NCI-H2081 (cell line): ENCODE results near the gene CNTN4.

Experiments used
- DNase-seq, 2 experiments: peaks; one replicate each; lab custom pipeline; 2025; lab: John Stamatoyannopoulos, UW

CNTN4 gene

DNA sequence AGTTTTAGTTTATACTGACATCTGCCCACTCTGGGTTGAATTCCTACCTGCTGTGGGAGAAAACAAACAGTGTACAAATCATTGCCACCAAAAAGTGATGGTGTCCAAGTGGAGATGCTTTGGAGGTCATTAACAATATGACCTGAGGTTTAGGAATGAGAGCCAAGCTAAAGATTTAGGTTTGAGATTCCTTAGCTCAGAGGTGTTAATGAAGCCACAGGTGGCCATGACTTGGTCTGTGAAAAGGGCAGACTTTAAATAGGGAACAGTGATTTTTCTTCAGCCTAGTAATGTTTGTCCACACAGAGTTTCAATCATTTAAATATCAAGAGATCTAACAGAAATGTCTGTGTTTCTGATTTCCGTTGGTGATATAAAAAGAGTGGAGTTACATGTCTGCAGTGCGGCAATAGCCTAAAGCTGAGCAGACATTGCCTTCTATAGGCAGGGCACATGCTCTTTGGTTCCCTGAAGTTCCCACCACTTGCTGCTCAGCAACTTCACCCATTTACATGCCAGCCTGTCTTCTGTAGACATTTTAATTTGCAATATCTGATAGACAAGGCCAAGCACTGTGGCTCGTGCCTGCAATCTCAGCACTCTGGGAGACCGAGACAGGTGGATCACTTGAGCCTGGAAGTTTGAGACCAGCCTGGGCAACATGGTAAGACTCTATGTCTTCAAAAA lies 588.3 kb downstream of the CNTN4 start:
- DNase-seq: no peak

DNA sequence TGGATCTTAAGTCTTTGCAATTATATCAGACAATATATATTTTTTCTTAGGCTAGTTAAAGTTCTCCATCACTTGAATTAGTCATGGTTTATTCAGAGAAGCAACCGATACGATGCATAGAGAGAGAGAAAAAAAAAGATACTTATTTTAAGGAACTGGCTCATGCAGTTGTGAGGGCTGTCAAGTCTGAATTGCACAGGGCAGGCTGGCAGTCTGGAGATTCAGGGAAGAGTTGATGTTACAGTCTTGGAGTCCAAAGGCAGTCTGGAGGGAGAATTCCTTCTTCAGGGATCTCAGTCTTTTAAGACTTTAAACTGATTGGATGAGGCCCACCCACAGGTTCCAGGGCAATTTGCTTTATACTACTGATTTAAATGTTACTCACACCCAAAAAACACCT lies 598.9 kb downstream of the CNTN4 start:
- DNase-seq: no peak

DNA sequence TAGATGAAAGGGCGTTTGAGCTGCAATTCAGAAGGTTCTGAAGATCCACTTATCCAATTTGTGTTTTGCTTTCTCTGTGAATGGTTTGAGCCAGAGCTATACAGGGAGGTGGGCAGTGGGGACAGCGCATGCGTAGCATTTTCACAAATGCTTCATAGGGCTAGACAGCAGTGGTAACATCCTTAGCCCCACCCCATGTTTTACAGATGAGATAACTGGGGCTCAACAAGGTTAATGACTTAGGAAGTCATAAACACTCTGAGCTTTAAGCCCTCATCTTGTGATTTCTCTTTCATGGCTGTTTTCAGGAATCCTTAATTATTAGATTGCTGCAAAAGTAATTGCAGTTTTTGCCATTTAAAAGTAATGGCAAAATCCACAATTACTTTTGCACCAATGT lies 602.8 kb downstream of the CNTN4 start:
- no peak for DNase-seq

DNA sequence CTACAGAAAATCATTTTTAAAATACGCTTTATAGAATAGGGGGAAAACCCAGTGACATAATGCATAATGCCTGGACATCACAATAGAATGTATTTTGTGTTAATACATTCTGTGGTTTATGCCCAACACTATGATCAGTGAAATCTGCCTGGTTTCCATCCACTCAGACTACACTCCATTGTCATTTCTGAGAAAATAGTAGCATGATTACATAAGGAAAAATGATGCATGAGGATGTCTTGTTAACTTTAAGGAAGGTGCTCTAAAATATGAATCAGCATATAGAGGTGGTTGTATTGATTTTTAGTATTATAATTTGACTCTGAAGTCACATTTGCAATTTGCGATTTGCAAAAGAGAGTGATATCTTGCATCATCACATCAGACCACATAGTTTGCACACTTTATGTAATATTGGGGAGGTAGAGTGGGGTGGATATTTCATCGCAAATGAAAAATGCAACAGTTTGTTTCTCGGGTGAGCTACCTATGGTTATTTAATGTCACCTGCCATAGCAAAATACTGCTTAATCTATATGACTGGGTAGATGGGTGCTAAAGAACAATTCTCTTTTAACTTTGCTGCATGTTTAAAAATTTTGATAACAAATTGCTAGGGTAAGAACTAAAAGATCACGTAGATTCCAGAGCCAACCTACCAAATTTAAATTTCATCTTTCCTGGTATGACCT lies 607.6 kb downstream of the CNTN4 start:
- DNase-seq: no peak

DNA sequence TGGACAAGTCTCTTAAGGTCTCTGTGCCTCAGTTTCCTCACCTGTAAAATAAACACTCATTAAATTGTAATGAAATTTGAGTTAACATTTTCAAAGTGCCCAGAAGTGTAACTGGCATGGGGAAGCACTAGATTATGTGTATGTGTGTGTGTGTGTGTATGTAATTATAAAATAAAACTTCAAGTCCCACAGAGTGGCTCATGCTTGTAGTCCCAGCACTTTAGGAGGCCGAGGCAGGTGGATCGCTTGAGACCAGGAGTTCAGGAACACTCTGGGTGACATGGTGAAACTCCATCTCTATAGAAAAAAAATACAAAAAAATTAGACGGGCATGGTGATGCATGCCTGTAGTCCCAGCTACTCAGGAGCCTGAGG lies 608.2 kb downstream of the CNTN4 start:
- DNase-seq: no peak

DNA sequence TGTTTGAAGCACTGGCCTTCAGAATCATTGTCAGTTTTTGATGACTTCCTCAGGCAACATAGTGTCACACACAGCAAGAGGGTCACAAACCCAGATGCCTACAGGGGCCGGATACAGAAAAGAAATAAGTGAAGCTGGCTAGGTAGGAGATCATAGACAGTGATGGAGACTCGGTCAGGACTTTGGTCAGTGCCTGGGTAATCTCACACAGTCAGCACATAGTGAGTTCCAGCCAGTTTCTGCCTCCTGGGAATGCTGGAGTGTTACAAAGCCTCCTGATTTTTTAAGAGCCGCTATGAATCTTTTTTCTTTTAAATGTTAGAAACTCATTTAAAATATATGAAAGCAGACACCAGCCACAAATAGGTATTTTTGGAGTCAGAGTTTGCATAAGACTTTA lies 612.4 kb downstream of the CNTN4 start:
- DNase-seq: no peak

DNA sequence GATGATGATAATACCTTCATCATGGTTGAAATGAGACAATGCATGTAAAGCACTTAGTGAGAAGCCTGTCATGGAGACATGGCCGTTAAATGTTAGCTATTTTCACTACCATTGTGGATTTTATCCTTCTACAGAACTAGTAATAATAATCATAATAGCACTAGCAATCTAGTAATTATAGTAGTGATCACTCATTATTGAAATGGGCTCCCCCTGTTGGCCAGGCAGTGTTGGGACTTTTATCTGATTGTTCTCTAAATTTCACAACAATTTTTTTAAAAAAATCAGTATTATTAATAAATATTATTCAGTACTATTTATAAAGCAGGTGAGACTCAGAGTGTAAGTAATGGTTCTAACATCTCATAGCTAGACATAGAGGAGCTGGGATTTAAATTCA lies 615.3 kb downstream of the CNTN4 start:
- no peak for DNase-seq

DNA sequence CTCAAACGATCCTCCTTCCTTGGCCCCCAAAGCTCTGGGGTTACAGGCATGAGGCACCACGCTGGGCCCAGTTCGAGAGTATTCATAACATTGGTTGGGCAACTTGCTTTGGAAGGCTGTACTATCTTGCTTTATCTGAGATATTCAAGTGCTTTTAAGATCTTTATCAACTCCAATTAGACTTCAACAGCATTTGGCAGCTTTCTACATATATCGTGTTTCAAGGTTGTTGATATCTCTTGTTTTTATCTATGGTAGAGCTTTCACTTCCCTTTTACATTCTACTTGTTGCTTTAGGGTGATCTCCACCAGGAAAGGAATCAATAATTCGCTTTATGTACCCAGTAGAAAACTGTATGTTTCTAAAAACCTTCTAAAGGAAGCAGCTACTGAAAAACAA lies 616.2 kb downstream of the CNTN4 start:
- DNase-seq: no peak

DNA sequence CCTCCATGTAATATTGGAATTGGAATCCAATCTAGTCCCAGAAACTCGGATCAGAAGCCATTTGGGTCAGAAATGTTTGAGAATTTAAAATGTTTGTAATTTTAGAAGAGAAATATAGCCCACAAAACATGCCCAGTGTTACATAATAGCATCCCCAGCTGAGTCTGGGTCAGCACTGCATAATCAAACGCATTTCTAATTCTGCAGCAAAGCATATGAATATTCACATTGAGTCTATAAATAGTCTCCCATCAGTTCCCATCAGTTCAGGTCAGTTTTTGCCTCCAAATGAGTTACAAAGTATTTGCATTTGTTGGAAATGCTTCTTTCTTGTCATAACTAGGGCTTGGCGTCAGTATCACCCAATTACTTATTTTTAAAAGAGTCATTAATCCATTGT lies 628.4 kb downstream of the CNTN4 start:
- DNase-seq: no peak

DNA sequence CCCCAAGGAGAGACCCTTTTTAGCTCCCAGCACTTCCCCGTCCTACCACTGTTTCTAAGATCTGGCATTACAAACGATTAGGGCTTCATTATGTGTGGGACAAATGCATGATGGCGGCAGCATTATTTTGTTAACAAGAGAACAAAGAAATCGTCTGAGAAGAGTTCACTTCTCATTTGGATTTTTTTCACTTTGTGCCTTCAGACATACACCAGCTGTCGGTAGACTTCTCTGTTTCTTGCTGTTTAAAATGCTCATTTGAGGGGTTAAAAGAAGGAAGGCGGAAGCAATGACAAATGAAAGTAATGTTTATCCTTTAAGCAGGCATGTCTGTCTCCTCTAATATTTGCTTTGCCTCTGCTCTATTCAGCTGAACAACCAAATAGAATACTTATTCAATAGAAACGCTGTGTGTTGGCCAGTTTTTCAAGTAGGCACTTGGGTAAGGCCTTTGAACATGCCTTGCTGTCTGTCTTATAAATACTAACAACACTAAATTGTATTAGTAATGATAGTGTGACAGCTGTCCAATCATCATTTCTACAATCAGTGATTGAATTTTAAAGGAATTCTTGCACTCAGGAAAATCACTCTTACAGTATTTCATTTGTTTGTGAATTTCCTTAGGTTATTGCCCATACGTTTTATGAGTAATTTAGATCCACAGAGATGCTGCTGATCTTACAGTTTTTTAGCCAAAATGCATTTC lies 629.1 kb downstream of the CNTN4 start:
- peak in 1 of 2 experiments; percentile 41 for DNase-seq

DNA sequence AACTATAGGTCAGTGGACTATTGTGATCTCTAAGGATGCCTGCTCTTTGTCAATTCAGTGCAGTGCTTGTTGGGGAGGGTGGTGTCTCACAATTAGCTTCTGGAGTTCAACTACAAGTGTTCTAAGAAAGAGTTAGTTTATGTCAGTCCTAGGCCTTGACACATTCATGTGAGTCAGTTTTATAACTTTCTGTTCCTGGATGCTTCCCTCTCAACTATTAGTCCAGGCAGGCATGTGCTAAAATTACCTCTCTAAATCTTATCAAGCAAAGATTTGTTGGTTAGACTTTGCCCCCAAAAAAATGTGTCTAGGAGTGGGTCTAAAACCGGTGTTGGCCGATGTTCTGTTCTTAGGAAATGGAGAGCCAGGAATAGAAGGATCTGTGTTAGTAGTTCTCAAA lies 633.2 kb downstream of the CNTN4 start:
- DNase-seq: no peak

DNA sequence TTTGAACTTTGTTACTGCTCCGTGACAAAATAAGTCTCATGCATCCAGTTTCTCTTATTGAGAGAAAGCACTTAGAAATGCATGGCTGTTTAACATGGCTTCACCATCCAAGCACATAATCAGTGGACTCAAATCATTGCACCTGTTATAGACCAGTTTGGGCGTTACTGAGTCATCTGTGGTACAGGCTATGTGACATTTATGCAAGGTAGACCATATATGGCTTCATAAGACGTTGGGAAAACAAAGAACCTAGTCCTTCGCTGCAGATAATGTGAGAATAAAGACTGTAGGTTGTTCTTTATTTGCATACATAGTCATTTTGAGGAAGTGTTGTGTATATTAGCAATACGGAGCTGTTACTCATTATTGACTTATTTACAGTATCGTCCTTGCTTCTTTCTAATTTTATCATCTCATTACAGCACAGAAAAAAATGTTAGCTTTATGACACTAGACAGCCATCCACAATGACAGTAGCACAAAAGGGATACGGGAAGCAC lies 636.8 kb downstream of the CNTN4 start:
- DNase-seq: no peak

DNA sequence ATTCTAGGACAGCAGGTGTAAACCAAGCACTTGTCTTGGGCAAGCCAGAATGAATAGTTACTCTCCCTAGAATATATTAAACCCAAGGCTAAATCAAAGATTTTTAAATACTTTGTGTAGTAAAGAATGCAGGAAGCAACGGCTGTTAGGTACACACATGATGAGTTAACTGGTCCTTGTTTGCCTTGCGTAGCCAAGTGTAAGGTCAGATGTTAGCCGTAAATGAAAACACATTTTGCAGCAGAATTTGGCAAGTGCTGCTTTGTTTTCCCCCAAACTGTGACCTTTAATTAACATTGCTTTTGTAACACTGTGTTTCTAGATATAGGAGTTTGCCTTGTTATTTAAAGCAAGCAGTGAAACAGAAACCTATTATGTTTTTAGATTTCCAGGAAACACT lies 642.9 kb downstream of the CNTN4 start:
- DNase-seq: peak in 1 of 2 experiments; percentile 20

DNA sequence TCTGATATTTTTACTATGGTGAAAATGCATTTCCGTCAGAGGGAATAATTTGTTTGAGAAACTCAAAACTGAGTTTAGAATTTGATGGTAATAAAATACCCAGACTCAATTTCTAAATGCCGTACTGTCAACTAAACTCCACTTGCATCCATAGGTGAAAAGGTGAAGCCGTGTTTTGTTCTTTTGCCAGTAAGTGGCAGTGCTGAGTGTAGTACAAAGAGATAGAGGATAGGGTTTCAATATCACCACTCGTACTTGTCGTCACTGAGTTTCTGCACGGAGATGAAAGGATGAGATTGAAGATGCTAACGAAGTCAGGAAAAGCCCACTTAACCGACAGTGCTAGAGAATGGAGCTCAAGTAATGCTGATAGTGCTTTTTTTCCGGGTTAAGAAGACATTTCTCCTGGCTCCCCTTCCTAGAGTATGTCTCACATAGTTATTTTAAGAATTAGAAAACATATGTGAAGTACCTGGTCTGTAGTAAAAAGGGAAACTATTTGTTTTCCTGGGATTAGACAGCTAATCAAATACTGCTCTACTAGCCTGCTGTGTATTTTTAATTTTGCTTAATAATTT lies 666.4 kb downstream of the CNTN4 start:
- peak; percentile 6 to 33 for DNase-seq

DNA sequence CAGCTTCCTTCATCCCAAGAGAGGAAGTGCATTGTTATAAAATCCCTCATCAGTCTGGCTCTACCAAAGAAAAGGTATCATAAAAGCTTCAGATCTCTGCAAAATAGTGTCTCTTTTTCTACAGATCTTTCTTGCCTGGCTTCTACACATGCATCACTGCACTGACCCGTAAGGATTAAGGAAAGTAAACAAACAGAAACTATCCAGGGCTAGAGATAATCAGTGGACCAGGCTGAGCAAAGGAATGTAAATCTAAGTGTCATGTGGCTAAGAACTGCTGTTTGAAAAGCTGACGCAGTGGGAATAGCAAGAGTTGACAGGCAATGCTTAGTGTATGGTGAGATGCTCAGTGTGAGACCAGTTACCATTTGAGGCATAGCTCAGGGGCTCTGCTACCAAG lies 671.8 kb downstream of the CNTN4 start:
- no peak for DNase-seq

DNA sequence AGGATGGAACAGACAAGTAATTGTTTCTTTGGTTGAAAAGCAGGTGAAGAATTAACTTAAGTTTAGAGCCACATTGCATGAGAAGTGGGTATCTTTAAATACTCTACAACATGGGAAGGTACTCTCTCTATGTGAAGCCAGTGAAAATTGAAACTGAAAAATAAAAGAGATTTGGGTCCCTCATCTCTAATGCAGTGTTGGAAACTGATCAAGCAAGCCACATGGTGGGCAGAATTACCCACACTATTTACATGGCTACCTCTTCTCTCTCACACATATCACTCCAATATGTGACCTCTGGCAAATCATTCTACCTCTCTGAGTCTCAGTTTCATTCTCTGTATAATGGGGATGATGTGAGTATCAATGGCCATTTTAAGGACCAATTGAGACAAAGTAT lies 672.5 kb downstream of the CNTN4 start:
- DNase-seq: no peak

DNA sequence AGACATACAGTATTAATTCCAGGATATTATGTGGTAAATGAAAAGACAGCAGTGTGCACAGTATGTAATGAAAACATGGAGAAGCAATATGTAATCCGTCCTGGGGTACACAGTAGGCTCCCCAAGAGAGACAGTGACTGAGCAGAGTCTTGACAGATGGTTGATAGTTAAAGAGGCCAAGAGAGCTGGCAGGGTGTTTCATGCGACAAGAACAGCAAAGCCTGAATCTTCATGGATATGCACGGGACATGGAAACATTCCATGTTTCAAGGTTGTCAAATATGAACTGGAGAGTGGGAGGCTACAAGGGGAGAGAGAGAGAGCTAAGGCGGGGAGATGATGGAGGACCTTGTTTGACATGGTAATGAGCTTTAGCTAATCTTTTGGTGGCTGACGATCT lies 673.1 kb downstream of the CNTN4 start:
- no peak for DNase-seq

DNA sequence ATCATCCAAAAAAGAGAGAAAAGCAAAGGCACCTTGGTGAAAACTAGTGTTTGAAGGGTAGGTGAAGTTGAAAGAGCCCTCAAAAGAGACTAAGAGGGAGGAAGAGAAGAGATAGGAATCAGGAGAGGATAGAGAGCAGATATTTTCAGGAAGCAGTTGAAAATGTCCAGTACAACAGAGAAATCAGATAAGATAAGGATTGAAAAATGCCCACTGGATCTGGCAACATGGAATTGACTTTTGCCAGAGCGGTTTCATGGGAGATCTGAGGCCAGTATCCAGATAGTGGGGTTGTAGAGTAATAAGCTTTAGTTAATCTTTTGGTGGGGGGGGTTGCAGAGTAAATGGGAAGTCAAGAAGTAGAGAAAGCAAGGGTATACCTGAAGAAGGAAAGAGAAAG lies 674.1 kb downstream of the CNTN4 start:
- DNase-seq: no peak

DNA sequence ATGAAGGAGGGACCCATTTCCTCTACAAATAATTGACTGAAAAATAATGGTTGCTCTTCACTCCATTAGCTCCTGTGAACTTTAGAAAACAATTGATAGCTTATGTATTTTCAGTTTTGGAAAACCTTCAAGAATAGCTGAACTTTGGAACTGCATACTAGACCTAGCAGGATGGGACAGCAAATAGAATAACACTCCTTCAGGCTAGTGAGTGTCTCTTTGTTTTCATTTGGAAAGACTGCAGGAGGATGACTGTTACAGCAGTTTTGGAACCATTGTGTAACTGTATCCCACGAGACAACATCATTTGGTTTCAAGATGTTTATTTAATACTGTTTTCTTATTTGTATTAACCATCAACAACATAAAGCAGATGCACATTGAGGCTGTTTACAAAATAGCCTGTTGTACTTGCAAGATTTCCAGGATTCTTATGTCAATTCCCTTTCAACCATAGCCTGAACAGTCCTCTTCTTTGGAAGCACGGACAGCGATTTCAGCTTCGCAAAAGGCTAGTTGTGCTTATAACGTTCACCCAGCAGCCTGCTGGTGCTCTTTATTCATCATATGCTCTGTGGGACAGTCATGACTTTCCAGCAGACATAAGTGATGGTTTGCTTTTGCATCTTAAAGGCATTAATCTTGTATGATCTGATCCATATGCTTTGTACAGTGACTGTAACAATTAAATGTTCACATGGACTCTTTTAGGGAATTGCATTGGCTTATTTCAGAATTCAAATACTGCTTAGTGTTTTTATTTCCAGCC lies 676.0 kb downstream of the CNTN4 start:
- DNase-seq: no peak

DNA sequence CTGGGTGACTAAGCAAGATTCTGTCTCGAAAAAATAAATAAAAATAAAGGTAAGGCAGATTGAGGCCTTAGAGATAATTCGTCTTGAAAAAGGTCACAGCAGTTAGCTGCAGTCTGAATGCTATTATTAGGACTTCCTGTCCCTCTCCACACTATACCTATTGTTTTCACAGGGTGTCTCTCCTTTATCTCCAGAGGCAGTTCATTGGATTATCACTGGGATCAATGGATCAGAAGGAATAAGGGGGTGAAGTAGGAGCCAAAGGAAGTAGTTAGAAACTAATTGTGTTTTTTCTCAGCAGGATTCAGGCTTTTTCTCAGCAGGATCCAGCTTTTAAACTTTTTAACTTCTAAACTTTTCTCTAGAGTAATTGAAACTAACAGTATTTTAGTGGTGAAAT lies 684.6 kb downstream of the CNTN4 start:
- DNase-seq: no peak

DNA sequence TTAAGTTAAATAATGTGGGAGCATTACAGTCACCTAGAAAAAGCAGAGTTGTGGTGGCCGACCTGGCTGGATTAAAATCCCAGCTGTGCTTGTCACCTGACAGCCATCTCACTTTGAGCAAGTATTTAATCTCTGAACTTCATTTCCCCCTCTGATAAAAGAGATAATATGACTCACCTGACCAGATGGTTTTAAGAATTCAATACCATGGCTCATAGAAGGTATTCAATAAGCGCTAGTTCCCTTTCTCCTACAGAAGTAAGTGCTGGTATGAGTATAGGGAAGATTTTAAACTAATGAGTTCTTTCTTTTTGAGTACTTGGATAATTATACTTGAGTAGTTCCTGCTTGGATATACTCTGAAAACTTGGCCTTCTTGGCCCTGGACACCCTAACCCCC lies 686.0 kb downstream of the CNTN4 start:
- no peak for DNase-seq

DNA sequence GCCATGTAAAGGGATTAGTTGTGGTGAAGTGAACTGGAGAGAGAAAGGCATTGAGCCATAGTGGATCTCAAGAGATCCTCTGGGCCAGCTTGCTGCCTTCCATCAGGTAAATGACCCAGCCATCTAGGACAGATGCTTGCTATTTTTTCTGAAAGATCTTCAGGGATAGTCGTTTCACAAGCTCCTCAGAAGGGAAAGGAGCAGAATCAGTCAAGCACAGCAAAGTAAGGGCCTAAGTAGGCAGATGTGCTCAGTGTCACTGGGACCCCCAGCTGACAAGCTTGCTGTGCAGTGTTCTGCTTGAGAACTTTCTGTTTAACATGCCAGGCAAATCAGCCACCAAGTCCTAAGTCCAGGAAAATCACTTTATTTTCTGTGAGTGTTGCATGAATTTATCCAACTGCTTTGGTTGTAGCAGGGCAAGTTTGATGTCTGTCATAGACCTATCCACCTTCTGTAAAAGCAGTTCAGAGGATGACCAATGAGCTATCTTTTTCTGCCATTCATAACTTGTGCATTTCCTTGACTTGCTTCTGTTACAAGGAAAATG lies 691.7 kb downstream of the CNTN4 start:
- no peak for DNase-seq
